Pulmonary artery endothelial cell (primary cell): ENCODE measurements around the gene PDE7B. TPM values are rescaled to one million over a fixed set of nuclear protein-coding genes. Genes with fewer than 3 reads are reported as not detected.
A peak's percentile ranks its signal among the peaks of the same experiment; 100 is the strongest.

Experiments
- DNase-seq: peaks from one replicate; pipeline ENCODE4 v3.0.0-alpha.2; 2011; ENCODE audit warnings: low read depth, low spot score
- total RNA-seq: library from RNA; depleted of rRNA; stranded (reverse); fragments of >200 nt; gene quantifications from 2 replicates; pipeline ENCODE4 v1.2.3, GENCODE V29; 2014

The PDE7B gene
- total RNA-seq, 1 donor from 2014 or later = 42.5 TPM

DNA sequence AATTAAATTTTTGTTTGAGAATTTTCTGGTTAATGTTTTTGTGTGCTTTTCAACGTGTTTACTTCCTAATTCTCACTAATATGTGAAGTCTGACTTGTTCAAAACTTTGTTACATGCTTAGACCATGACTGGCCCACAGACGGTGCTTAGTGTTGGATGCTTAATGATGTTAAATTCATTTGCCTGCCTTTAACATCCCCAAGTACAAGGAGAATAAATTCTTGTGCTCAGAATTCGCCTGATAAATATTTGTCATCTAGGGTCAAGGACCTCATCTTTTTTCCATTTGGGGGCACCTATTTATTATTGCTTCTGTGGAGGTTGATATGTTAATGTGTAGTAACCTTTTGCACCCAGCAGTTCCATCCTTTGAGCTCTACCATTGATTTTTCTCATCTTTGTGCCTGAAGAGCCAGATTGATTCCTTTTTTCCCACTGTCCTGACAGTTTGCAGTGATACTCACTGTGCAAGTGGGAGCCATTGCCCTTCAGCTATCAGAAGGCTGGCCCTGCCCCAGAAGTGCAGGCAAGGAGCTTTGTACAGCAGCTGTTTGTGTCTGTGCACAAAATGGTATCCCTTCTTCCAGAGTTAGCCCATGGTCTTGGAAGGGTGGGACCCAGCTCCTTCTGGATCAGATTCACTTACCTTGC, 170.8 kb downstream of the PDE7B start:
- no peak for DNase-seq

DNA sequence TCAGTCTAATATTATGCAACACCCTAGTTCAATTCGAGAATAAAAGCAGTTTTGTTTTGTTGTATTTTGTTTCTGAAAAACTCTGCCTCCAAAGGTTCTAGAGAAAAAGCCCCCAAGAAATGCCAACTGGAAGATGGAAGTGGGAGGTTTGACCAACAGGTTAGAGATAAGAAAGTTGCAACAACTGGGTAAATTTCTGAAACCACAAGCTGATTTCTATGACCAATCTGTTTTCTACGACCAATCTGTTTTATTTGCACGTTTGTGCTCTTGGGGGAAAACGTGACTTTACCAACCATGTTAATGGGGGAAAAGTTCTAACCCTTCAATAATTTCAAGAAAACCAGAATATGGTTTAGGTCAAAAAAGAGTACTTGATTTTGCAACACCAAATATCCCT, 173.2 kb downstream of the PDE7B start:
- no peak for DNase-seq

DNA sequence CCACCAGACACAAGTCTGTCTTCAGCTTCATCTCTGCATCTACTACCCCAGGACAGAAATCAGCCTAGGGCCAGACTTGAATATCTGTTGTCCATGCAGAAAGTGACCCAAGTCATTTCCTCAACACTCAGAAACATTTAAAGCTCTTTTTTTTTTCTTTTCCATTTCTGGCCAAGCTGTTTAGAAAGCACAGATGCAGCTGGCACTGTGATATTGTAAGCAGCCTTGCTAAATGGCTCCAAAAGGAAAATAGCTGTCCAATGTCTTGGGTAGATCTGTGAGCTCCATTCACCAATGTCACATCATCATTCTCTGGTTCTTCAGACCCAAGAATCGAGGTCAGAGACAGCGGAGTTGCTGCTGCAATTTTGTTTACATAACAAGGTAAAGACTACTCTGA, 174.2 kb downstream of the PDE7B start:
- no peak for DNase-seq

DNA sequence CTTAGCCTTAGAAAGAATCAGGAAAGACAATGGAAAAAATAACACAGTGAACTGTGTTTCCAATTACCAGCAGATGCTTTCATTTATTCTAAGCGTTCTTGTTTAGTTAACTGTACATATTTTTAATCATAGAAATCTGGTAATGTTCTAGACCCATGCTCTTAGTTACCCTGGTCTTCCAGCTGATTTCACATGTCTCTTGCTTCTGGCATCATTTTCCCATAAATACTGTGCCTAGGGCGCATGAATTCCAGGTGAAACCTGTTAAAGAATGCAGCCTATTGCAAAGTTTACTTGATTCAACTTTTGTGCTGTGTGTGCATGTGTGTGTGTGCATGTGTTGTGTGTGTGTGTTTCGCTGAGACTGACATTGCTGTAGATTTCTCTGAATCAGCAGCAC, 178.6 kb downstream of the PDE7B start:
- no peak for DNase-seq

DNA sequence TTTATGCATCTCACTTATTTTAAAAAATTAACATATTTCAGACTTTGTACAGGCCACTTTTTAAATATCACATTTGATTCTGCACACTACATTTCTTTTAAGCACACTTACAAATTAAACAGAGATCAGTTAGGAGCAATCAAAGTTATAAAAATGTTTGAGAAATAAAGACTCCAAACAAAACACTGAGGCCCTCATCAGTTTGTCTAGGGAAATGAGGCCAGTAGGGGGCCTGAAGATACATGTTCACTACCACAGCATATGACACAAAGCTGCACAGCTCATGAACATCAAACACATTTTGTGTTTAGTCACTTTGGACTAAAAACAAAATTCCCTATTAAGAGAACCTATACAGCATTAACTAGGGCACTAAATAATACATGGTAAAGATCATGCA, 180.5 kb downstream of the PDE7B start:
- DNase-seq = no peak

DNA sequence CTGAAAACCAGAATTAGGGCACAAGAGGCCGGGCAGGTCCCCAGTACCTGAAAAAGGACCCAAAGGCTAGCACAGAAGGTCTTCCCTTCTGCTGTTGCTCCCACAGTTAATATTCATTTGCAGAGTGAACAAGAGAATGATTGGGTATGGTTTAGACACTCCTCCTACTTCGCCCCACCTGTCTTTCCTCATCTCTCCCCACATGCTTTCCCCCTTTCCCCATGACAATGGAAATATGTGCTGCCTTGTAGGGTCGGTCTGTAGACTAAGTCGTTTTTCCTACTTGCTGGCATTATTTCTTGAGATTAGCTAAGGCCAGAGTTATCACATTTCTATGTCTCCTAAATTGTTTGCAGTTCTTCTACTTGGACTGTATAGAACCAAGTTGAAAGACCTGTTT, 181.9 kb downstream of the PDE7B start:
- DNase-seq = no peak

DNA sequence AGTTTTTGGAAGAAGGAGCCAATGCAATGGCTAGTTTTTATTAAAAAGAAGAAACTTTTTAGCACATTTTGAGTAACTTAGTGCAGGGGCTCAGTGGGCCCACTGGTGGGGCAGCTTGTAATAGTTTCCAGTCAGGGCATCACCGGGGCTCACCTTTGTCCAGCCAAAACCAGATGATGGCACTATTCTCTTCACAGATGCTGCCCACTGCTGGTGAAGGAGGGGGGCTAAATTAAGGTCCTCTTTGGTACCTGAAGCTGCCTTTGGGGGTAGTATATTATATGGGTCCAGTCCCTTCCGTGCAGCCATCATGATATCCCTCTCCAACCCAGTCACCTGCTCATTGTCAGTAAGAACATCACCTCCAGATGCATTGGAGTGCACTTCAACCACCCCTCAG, 182.9 kb downstream of the PDE7B start:
- DNase-seq = no peak

DNA sequence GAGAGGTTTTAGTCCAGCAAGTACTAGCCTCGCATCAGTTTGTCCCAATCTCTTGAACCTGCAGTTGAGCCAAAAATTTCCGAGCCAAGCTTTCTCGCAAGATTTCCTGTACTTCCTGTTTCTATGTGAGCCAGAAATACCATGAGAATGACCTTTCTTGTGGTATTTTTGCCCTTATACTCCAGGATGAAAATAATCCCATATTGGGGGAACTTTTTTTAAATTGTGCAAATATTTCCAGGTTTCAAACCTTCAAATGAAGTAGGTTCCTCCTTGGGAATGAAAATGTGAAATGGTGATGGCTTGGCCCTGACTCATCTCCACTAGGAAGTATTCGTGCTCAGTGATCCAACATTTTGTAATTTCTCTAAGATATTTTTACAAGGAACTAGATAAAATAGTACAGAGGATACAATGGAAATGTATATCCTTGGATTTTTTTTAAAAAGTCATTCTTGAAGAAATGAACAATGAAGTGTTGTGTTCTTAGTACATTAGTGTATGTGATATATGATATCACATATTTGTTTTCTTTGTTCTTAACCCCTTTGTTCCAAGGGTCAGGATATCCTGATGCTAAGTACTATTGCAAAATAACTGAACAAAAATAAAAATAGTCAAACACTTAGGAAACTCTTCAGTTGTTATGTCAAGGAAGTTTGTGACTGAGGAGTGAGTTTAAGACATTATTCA, 184.0 kb downstream of the PDE7B start:
- peak; percentile 79 for DNase-seq

DNA sequence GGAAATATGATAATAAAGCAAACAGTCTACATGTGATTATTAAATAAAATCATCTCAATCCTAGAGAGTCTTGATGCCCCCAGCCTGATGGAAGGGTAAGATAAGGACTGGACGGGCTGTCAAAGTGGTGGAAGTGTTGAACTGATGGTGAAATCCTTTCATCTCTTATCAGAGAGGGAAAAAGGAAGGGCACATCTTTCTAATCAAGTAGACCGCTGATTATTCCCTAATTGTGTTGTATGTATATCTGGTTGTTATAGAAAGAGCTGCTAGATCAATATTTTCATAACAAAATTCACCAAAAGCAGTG, 184.5 kb downstream of the PDE7B start:
- DNase-seq = no peak

DNA sequence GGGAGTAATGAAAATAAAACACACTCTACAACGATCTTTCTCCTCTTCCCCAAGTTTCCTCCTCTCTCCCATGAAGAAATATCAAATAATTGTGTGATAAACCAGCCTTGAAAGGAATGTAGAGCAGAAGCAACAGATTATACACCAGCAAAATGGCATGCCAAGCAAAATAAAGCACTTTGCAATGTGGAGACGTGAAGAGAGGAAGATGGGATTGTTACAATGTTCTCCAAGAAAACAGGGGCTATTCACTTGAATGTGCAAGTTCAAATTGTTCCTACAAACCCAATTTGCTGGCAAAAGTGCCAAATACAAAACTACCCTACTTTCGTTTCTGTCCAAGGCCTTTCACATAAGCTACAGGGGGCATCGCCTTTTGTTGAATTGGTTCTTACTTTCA, 185.1 kb downstream of the PDE7B start:
- DNase-seq = no peak

DNA sequence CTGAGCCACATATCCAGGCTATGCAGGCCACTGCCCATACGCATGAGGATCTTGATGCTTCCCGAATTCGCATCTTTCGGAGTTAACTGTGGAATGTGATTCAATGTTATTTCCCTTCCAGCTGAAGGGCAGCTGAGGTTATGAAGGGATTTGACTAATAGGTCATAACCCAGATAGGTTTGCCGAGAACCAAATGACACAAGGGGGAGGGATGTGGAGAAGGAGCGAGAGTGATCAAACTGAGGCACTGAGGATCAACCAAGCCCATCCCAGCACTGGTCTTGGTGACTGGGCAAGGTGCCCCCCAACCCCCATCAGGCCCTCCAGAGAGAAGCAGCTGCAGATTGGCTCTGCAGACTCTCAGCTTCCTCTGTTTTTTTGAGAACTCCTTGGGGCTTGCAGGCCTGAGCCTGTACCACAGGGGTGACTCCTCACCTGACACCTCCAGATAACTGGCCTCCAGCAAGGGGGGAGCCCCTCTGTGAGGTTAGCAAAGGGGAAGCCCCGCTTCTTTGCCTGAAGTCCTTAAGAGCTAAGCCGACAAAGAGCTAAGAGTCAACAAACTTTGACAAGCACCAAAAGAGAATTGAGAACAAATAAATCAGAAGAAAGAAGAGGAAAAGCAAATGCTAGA, 185.9 kb downstream of the PDE7B start:
- DNase-seq = peak; percentile 52

DNA sequence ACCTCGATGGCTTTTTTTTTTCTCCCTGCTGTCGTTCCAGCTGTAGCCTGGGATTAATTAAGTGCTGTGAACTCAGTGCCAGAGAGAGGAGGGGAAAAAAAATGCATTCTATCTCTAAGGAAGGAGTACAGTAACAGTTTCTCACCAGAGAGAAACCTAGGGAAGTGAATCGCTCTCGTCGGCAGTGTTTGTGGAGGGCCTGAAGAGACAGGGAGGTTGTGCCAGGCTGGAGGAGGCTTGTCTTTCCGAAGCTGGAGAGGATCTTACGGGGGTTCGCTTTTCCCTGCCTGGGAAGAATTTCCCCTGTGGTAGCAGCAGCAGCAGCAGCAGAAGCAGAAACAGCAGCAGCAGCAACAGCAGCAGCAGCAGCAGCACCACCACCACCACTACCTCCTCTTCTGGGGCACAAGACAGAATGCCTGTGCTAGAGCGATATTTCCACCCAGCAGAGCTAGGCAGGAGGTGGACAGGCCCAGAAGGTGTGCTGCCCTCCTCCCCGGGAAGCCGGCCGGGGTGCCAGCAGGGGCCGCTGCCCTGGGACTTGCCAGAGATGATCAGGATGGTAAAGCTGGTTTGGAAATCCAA, 186.5 kb downstream of the PDE7B start:
- DNase-seq = no peak

DNA sequence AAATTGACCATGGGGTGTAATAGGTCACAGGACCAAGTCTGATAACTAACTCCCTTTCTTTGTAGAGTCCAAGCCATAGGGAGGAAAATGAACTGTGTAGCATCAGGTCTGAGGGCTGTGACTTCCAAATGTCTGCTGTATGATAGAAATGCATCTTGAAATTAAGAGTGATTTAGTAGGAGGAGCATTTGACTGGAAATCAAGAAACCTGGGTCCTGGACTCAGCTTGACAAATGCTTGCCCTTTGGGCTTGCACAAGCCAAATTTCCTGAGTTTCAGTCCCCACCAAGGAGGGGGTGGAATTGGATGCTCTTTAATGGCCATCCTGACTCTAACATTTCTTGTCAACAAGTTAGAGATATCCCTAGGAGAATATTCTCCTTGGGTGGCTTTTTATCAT, 187.0 kb downstream of the PDE7B start:
- DNase-seq = no peak

DNA sequence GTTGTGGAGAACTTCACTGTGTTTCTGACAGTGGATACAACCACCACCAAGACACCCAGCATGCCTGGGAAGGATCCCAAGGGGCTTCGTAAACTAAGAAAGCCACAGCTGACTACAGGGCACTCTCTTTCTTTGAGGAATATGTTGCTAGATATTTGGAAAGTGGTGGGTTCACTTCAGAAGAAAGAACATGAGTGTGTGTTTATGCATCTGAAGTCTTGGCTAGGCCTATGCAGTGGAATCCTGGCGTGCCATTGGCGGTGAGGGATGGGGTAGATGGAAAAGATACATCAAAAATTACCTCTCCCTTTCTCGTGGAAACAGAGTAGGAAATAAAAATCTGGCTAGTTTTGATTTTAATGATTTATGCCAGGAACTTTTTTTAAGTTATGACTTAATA, 187.7 kb downstream of the PDE7B start:
- DNase-seq = no peak

DNA sequence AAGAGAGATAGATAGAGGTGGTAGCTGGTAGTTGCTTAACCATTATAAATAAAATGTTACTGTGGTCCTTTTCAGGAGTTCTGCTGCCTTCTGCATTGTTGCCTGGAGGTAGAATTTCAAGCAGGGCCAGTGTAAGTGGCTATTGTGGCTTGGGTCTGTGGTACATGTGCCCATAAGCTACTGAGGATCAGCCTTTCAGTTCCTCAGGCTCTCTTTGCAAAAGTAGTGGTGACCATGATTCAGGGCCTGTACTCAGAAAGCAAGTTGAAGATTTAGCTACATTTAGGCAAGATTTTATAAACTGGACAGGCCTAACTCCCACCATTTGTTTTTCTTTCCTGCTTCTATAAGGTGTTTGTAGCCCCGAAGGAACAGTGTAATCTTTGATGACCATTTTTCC, 199.0 kb downstream of the PDE7B start:
- DNase-seq = no peak

DNA sequence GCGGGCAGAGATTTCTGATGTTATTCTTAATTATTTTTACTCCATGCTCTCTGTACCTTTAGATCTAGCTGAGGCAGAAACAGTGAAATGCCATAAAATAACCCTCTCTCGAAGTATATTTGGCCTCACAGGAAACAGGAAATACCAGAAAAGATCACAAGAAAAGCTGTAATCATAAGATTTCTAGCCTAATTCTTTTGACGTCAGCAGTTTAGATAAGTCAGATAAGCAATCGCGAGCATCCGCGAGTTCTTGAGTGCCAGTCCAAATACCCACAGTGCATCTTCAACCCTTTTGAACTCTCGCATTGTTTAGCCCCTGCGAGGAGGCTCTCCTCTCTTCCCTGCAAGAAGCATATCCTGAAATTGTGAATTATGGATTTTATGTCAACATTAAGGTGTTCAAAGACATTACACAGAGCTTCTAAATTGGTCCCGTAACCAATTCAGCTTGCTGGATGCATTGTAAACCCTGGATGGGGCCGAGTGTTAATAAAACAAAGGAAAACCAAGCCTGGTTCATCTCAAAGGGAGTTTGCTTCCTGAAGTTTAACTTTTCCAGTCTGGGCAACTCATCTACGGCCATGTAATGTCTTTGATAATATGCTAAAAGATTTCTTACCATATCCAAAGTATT, 199.8 kb downstream of the PDE7B start:
- DNase-seq = peak; percentile 85

DNA sequence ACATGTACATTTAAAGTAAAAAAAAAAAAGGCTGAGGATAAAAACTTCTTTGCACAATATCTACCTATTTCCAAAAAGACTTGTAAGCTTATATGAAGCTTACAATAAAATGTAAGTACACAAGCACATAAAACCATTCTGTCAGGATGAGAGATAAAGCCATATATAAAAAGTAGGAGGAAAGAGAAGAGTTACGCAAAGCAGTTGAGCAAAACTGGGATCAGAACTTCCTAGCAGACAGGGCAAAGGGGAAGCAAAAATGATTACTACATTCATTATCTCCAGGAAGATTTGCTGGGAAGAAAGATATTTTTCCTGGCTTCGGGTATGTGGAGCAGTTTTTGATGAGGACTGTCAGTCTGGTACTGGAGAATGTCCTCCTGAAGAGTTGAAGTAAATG, 200.5 kb downstream of the PDE7B start:
- no peak for DNase-seq

DNA sequence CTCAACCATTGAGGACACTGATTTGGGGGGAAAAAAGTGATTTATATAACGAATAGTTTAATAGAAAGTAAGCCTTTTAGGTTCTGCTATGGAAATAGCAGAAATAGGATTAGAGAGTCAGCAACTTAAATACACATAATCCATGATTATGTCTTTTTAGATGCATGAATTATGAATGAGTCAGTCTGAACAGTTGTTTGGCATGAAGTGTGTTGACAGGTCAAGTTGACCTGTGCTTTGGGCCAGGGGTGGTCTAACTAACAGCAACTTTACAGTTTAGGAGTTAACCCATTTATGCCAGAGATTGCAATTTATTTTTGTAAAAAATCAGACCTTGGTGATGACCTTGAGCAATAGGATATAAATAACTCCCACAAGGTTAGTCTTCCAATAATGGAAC, 207.4 kb downstream of the PDE7B start:
- no peak for DNase-seq

DNA sequence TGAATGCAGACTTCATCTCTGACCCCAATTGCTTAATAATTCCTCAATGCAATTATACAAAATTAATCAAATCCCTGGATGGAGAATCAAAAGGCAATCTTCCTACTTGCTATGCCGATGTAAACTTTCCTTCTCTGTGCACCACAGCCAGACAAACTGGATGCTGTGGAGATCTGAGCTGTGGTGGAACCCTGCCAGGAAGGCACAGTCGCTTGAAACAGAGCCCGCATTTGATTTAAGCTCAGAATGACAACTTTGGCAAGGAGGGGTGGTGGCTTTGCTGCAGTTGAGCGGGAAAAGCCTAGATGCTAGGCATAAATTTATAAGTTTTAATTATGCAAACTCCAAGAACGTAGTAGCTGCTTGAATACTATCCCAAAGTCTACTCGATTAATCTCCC, 207.8 kb downstream of the PDE7B start:
- DNase-seq = no peak

DNA sequence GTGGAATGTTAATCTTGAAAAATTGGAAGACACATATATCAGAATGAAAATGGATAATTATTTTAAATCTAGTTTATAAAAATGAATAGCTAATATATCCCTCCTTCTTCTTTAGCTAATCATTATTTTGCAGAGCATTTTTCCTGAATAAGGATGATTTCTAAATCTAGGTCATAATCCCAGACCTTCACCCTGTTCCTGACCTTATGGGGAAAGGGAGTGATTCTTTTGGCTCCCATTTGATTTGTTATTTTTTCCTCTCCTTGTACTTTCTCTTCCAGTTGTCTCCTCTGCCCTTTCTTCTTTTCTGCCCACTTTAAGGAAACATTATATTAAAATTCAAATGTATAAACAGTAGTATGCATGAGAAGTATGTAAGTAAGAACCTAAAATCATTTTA, 208.6 kb downstream of the PDE7B start:
- no peak for DNase-seq

DNA sequence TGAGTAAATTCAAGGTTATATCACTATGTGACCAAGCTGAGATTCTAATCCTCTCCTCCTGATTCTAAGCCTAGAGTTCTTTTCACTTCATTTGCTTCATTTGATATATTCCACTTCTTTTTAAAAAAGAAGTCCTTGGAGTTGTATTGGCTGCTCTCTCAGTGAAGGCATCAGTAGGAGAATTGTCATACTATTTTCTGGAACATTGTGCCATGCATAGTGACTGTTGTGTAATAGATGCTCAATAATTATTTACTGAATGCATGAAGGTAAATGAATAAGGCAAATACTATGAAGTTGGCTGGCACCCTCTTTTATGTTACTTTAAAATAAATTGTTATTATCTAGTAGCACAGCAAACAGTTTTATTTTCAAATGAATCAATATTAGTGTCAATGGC, 209.3 kb downstream of the PDE7B start:
- DNase-seq = no peak

DNA sequence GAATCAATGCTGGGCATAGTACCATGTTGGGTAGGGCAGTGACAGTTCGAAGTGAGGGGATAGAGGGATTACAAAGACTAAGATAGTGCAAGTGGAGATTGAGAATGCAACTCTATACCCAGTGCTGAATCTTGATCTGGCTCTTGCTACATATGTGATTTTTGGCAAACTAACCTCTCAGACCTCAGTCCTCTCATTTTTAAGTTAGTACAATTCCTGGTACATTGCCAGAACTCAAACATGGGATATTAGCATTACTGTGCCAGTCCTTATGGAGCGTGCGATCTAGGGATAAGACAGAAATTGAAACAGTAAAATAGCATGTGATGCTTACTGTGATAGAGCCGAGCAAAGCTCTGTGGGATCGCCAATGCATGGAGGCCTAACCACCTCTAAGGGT, 210.2 kb downstream of the PDE7B start:
- DNase-seq = no peak
